ENCODE data around the gene CFAP20DC.
"Not testable (repeated sequence)": the region's sequence is repeated elsewhere in the genome, so short reads cannot be mapped to it uniquely, and the experiment has no call there.

Gene CFAP20DC

GRCh38 chr3:59017617-59017984 is 32.2 kb downstream of the CFAP20DC start:
- no peak for DNase-seq (ENCODE audit: low read depth)

- no peak for DNase-seq (ENCODE audit: low read depth)
Measured at GRCh38 chr3:59016930-59017616, 32.8 kb downstream of the CFAP20DC start.

- DNase-seq (ENCODE audit: low read depth): no peak
Measured at GRCh38 chr3:59013611-59014010, 36.2 kb downstream of the CFAP20DC start.

- DNase-seq (ENCODE audit: low read depth): no peak
Measured at GRCh38 chr3:59006634-59007517, 42.9 kb downstream of the CFAP20DC start.

- DNase-seq (ENCODE audit: low read depth): no peak
Measured at GRCh38 chr3:59001675-59002074, 48.1 kb downstream of the CFAP20DC start.

- no peak for DNase-seq (ENCODE audit: low read depth)
Measured at GRCh38 chr3:58999774-59000160, 50.1 kb downstream of the CFAP20DC start.

GRCh38 chr3:58999134-58999773 is 50.6 kb downstream of the CFAP20DC start:
- no peak for DNase-seq (ENCODE audit: low read depth)

- DNase-seq (ENCODE audit: low read depth): peak; percentile 89
Measured at GRCh38 chr3:58998476-58999117, 51.2 kb downstream of the CFAP20DC start.

- DNase-seq (ENCODE audit: low read depth): no peak
Measured at GRCh38 chr3:58996730-58997129, 53.1 kb downstream of the CFAP20DC start.

- peak; percentile 54 for DNase-seq (ENCODE audit: low read depth)
Measured at GRCh38 chr3:58994746-58995330, 55.0 kb downstream of the CFAP20DC start.

- DNase-seq (ENCODE audit: low read depth): no peak
Measured at GRCh38 chr3:58993547-58993946, 56.3 kb downstream of the CFAP20DC start.

GRCh38 chr3:58991623-58992022 is 58.2 kb downstream of the CFAP20DC start:
- DNase-seq (ENCODE audit: low read depth): no peak

- no peak for DNase-seq (ENCODE audit: low read depth)
Measured at GRCh38 chr3:58991026-58991425, 58.8 kb downstream of the CFAP20DC start.

GRCh38 chr3:58989955-58990354 is 59.9 kb downstream of the CFAP20DC start:
- no peak for DNase-seq (ENCODE audit: low read depth)

GRCh38 chr3:58989163-58989562 is 60.7 kb downstream of the CFAP20DC start:
- no peak for DNase-seq (ENCODE audit: low read depth)

GRCh38 chr3:58988041-58988440 is 61.8 kb downstream of the CFAP20DC start:
- no peak for DNase-seq (ENCODE audit: low read depth)

GRCh38 chr3:58986654-58987053 is 63.2 kb downstream of the CFAP20DC start:
- no peak for DNase-seq (ENCODE audit: low read depth)

GRCh38 chr3:58979840-58980239 is 70.0 kb downstream of the CFAP20DC start:
- no peak for DNase-seq (ENCODE audit: low read depth)

- DNase-seq (ENCODE audit: low read depth): no peak
Measured at GRCh38 chr3:58973796-58974195, 76.0 kb downstream of the CFAP20DC start.

- DNase-seq (ENCODE audit: low read depth): not testable (repeated sequence)
Measured at GRCh38 chr3:58967866-58968265, 82.0 kb downstream of the CFAP20DC start.

GRCh38 chr3:58965865-58966264 is 84.0 kb downstream of the CFAP20DC start:
- DNase-seq (ENCODE audit: low read depth): no peak

- DNase-seq (ENCODE audit: low read depth): no peak
Measured at GRCh38 chr3:58963928-58964503, 85.8 kb downstream of the CFAP20DC start.
